ENCODE data around the gene CH25H. TPM values are rescaled to one million over a fixed set of nuclear protein-coding genes. Genes with fewer than 3 reads are reported as not detected.

CH25H gene
- total RNA-seq, 1 experiment from 2014 or later = not detected

DNA sequence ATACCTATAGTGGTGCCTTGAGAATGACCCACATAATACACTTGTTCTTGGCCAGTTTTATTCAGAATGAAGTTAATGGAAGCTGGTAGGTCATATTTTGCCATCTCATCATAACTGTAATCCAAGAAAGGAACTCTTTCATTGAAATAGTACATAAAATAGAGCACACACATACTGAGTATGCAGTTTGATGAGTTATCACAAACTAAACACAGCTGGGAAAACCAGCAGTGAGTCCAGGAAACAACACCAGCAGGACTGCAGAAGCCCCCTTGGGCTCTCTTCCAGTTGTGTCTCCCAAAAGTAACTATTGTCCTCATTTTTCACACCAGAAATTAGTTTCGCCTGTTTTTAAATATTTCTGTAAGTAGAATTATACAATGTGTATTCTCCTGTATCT, 19.8 kb upstream of the CH25H start:
- Histone ChIP-seq H3K27me3 (ENCODE audit: insufficient read depth, low read depth) (no peaks in the 10 kb centered on the region), H3K9me2 (ENCODE audit: insufficient read depth) (no peaks in the 10 kb centered on the region), H3K27ac (no peak overlapping the region), H3F3A (ENCODE audit: insufficient read depth, low read depth) (no peaks in the 10 kb centered on the region), H3K4me3 (no peak overlapping the region), H3K36me3 (ENCODE audit: low read depth) (0 out of 2 replicates have a peak, but pooled peaks cover 3% of the 10 kb centered on the region), H3K4me2 (no peak overlapping the region), H3K79me2 (ENCODE audit: low read depth) (no peaks in the 10 kb centered on the region), H3K4me1 (replicated peaks; ENCODE audit: insufficient read depth) (no peaks in the 10 kb centered on the region), H3K9me3 (ENCODE audit: insufficient read depth, low read depth) (no peaks in the 10 kb centered on the region), H2AFZ (no peak overlapping the region), H4K20me1 (ENCODE audit: insufficient read depth) (no peaks in the 10 kb centered on the region)
- intact Hi-C loops (cut with micrococcal nuclease; ENCODE audit: unreplicated experiment) = no loop called here
- ChIA-PET POLR2A (ENCODE audit: unreplicated experiment) (no interaction called here), CTCF (no interaction called here)
- TF ChIP-seq EZH2 (IDR thresholded peaks at IDR 0.05; ENCODE audit: low read depth) = no peak
- TF ChIP-seq, protein P1, sequence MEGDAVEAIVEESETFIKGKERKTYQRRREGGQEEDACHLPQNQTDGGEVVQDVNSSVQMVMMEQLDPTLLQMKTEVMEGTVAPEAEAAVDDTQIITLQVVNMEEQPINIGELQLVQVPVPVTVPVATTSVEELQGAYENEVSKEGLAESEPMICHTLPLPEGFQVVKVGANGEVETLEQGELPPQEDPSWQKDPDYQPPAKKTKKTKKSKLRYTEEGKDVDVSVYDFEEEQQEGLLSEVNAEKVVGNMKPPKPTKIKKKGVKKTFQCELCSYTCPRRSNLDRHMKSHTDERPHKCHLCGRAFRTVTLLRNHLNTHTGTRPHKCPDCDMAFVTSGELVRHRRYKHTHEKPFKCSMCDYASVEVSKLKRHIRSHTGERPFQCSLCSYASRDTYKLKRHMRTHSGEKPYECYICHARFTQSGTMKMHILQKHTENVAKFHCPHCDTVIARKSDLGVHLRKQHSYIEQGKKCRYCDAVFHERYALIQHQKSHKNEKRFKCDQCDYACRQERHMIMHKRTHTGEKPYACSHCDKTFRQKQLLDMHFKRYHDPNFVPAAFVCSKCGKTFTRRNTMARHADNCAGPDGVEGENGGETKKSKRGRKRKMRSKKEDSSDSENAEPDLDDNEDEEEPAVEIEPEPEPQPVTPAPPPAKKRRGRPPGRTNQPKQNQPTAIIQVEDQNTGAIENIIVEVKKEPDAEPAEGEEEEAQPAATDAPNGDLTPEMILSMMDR (conservative IDR thresholded peaks at IDR 0.05) = no peak
- BruUV-seq (replicated peaks) = no TSS peak
- DNase-seq = no peak

DNA sequence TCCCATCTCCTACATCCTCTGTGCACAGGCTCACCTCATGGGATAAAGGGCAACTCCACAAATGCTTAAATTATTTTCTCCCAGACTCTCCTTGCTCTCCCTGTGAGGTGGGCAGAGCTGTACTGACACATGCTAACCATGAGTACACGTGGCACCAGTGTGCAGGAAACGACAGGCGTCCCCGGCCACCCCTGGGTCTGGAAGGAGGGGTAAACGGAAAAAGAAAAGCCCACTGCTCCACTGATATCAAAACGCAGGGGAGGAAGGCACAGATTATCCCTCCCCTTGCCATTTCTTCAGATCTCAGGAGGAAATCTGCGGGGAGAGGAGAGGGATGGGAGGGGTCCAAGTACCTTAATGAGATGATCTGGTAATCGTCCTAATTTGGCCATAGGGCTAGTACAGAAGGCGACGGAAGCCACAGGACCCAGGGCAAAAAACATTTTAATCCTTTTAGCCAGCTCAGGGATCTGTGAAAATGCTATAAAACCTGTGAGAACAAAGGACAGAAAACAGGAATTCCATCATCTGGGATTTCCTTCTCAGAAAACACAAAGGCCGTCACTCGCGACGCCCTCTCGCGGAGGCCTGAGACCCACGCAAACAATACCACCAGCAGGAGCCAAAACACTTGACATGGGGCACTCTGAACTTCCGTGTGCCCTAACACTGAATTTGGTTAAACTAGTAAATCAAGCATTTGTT, 17.8 kb upstream of the CH25H start:
- ChIA-PET POLR2A (ENCODE audit: unreplicated experiment) (no interaction called here), CTCF (no interaction called here)
- no peak overlapping the region for H2AFZ ChIP-seq
- no peaks in the 10 kb centered on the region for H3K79me2 ChIP-seq (ENCODE audit: low read depth)
- no peak for TF ChIP-seq EZH2 (IDR thresholded peaks at IDR 0.05; ENCODE audit: low read depth)
- TF ChIP-seq, protein P1 (conservative IDR thresholded peaks at IDR 0.05) = no peak
- H3K4me1 ChIP-seq (replicated peaks; ENCODE audit: insufficient read depth) = no peaks in the 10 kb centered on the region
- no peaks in the 10 kb centered on the region for H3K27me3 ChIP-seq (ENCODE audit: insufficient read depth, low read depth)
- no peaks in the 10 kb centered on the region for H4K20me1 ChIP-seq (ENCODE audit: insufficient read depth)
- intact Hi-C loops (cut with micrococcal nuclease; ENCODE audit: unreplicated experiment) = no loop called here
- 0 out of 2 replicates have a peak, but pooled peaks cover 3% of the 10 kb centered on the region for H3K36me3 ChIP-seq (ENCODE audit: low read depth)
- H3K4me3 ChIP-seq = no peak overlapping the region
- no peak for DNase-seq
- no TSS peak for BruUV-seq (replicated peaks)
- H3K4me2 ChIP-seq = no peak overlapping the region
- no peaks in the 10 kb centered on the region for H3K9me2 ChIP-seq (ENCODE audit: insufficient read depth)
- no peaks in the 10 kb centered on the region for H3K9me3 ChIP-seq (ENCODE audit: insufficient read depth, low read depth)
- no peaks in the 10 kb centered on the region for H3F3A ChIP-seq (ENCODE audit: insufficient read depth, low read depth)
- no peak overlapping the region for H3K27ac ChIP-seq

DNA sequence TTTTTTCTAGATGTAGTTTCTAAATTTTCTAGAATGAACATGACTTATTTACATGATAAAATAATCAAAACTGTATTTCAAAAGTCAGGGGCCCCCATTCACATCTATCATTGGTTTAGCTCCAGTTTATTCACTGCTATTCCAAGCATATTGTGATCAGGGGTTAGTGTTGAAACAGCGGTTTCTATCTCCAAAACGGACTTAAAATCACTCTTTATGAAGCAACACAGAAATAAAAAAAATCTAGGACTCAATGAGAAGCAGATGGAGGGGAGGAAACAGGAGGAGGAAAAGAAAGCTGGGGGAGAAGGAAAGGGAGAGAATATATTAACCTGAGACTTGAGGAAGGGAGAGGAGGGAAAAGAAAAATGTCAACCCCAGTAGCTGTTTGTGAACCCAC, 14.8 kb upstream of the CH25H start:
- no peaks in the 10 kb centered on the region for H3K9me3 ChIP-seq (ENCODE audit: insufficient read depth, low read depth)
- H4K20me1 ChIP-seq (ENCODE audit: insufficient read depth) = no peaks in the 10 kb centered on the region
- no peak for DNase-seq
- CTCF ChIA-PET = no interaction called here
- no peaks in the 10 kb centered on the region for H3K79me2 ChIP-seq (ENCODE audit: low read depth)
- no peaks in the 10 kb centered on the region for H3K27me3 ChIP-seq (ENCODE audit: insufficient read depth, low read depth)
- no peak for TF ChIP-seq EZH2 (IDR thresholded peaks at IDR 0.05; ENCODE audit: low read depth)
- TF ChIP-seq, protein P1 (conservative IDR thresholded peaks at IDR 0.05) = no peak
- 0 out of 2 replicates have a peak, but pooled peaks cover 3% of the 10 kb centered on the region for H3K36me3 ChIP-seq (ENCODE audit: low read depth)
- no peaks in the 10 kb centered on the region for H3K9me2 ChIP-seq (ENCODE audit: insufficient read depth)
- intact Hi-C loops (cut with micrococcal nuclease; ENCODE audit: unreplicated experiment) = no loop called here
- BruUV-seq (replicated peaks) = no TSS peak
- H2AFZ ChIP-seq = no peak overlapping the region
- POLR2A ChIA-PET (ENCODE audit: unreplicated experiment) = no interaction called here
- H3K27ac ChIP-seq = no peak overlapping the region
- H3K4me2 ChIP-seq = no peak overlapping the region
- H3F3A ChIP-seq (ENCODE audit: insufficient read depth, low read depth) = peaks cover 14% of the 10 kb centered on the region
- H3K4me3 ChIP-seq = no peak overlapping the region
- H3K4me1 ChIP-seq (replicated peaks; ENCODE audit: insufficient read depth) = no peaks in the 10 kb centered on the region
